Muscle layer of colon (tissue), 2 donors: ENCODE data around the gene VRK1.

Experiments
- H3K27ac ChIP-seq: one replicate; pipeline ENCODE4 v1.7.0; 2013; ENCODE audit warnings: low read depth, mild to moderate bottlenecking, low read length, moderate library complexity
- H3K27me3 ChIP-seq, 2 donors: one replicate each; pipeline ENCODE4 v1.7.0; 2013; ENCODE audit warnings: low read length in 2 of 2, mild to moderate bottlenecking in 2 of 2; ENCODE audit not compliant: insufficient read depth in 2 of 2, control insufficient read depth in 1 of 2
- H3K36me3 ChIP-seq: one replicate; pipeline ENCODE4 v1.7.0; 2013; ENCODE audit warnings: mild to moderate bottlenecking, low read length; ENCODE audit not compliant: insufficient read depth
- H3K4me1 ChIP-seq: one replicate; pipeline ENCODE4 v1.7.0; 2013; ENCODE audit warnings: mild to moderate bottlenecking, low read length; ENCODE audit not compliant: insufficient read depth
- H3K4me3 ChIP-seq, 2 donors: one replicate each; pipeline ENCODE4 v1.7.0; 2013; ENCODE audit warnings: low read length in 2 of 2, low read depth in 1 of 2, mild to moderate bottlenecking in 1 of 2, moderate library complexity in 1 of 2
- H3K9ac ChIP-seq: one replicate; pipeline ENCODE4 v1.7.0; 2013; ENCODE audit warnings: low read length
- H3K9me3 ChIP-seq: one replicate; pipeline ENCODE4 v1.7.0; 2013; ENCODE audit warnings: mild to moderate bottlenecking, low read length
- donor health status: abdominal sarcoma.
- donor health status: Adenocarcinoma of cecum.

The VRK1 gene

DNA sequence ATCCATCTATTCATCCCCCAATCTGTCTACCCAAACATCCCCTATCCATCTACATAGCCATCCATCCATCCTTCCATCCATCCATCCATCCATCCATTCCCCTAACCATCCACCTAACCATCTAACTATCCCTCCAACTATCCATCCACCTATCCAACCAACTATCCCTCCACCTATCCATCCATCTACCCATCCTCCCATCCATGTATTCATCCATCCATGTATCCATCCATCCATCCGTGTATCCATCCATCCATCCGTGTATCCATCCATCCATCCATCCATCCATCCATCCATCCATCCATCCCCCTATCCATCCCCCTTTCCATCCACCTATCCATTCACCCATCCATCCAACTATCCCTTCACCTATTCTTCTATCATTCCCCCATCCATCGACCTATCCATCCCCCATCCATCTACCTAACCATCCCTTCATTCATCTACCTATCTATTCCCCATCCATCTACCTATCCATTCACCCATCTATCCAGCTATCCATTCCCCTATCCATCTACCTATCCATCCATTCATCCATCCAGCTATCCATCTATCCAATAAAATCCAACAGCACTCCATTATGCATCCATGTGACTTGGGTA is 131.7 kb downstream of the VRK1 start:
- no peaks in the 10 kb centered on the region for H3K27me3 ChIP-seq
- no peaks in the 10 kb centered on the region for H3K4me1 ChIP-seq
- H3K36me3 ChIP-seq, result no peaks in the 10 kb centered on the region
- H3K9me3 ChIP-seq, result peaks cover 2% of the 10 kb centered on the region
- no peak overlapping the region for H3K4me3 ChIP-seq
- no peak overlapping the region for H3K9ac ChIP-seq
- H3K27ac ChIP-seq, result no peak overlapping the region

DNA sequence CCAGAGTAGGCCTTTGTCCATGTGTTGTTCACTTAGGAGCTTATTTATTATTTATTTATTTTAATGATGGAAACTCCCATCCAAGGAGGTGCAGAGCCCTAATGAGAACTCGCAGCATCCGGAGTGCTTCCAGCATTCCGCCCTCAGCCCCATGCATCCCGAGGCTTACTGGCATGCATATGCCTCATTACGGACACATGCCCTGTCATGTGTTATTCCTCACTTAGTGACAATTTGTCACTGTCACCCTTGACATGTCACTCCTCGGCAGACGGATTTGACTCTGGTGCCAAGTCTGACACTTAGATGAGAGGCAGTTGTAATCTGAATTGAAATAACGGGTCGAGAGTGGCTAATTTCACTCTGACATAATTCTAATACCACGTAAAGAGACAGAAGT is 132.8 kb downstream of the VRK1 start:
- Histone ChIP-seq H3K27ac (no peak overlapping the region), H3K9me3 (no peaks in the 10 kb centered on the region), H3K36me3 (no peaks in the 10 kb centered on the region), H3K4me3 (no peak overlapping the region), H3K9ac (no peak overlapping the region), H3K4me1 (no peaks in the 10 kb centered on the region), H3K27me3 (no peaks in the 10 kb centered on the region)

DNA sequence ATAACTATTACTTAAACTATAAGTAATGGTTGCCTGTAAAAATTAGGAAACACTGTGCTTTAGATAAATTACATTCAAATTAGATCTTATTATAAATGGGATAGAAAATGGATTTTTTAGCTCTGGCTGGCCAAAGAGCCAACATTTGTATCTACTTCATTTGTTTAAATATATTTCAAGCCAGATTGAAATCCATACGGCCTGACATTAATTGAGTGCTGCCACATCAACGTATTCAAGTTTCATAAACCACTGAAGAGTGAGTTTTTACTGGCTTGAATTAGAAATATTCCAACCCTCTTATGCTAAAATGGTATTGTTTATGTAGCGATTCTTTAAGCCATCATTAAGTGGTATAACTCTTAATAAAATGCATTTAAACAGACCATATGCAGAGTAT is 133.3 kb downstream of the VRK1 start:
- H3K9ac ChIP-seq, result no peak overlapping the region
- H3K4me3 ChIP-seq, result no peak overlapping the region
- no peaks in the 10 kb centered on the region for H3K27me3 ChIP-seq
- H3K36me3 ChIP-seq, result no peaks in the 10 kb centered on the region
- H3K4me1 ChIP-seq, result no peaks in the 10 kb centered on the region
- no peak overlapping the region for H3K27ac ChIP-seq
- no peaks in the 10 kb centered on the region for H3K9me3 ChIP-seq
